H1 (cell line): Measurements from ENCODE around the gene NEO1. TPM values are rescaled to one million over a fixed set of nuclear protein-coding genes. Genes with fewer than 3 reads are reported as not detected.

Experiments
- CTCF ChIA-PET: fragments of 300-600 bp; sonication (Branson Sonifier 250); formaldehyde crosslinking; loops from one replicate; lab custom pipeline; 2021; ENCODE audit not compliant: partially characterized antibody; lab: Charles Lee
- POLR2A ChIA-PET: fragments of 300-600 bp; sonication (Branson Sonifier 250); formaldehyde crosslinking; loops from one replicate; lab custom pipeline; 2021; ENCODE audit warnings: inconsistent platforms; ENCODE audit not compliant: partially characterized antibody; lab: Charles Lee
- DNase-seq, 2 experiments: peaks; one replicate each; pipeline versions ENCODE4 v3.0.0 to v3.0.0-alpha.2; 2010 to 2022; ENCODE audit warnings: low spot score in 2 of 2, low read depth in 1 of 2, mixed read lengths in 1 of 2
- FAIRE-seq: peaks from 2 replicates; lab custom pipeline; 2011; peaks lifted over from hg19 to GRCh38; lab: Jason Lieb, UNC
- H2AFZ ChIP-seq: 2 replicates; pipeline ENCODE4 v1.8.1; 2012; ENCODE audit warnings: low read length, inconsistent platforms
- H2AK5ac ChIP-seq: 2 replicates; pipeline ENCODE4 v1.6.1; 2013; ENCODE audit warnings: low read depth, low read length
- H2BK120ac ChIP-seq: replicated peaks from 2 replicates; pipeline ENCODE3; 2013; ENCODE audit warnings: low read depth, low read length, inconsistent platforms
- H2BK12ac ChIP-seq: 2 replicates; pipeline ENCODE4 v1.6.1; 2013; ENCODE audit warnings: low read depth, low read length
- H2BK15ac ChIP-seq: 2 replicates; pipeline ENCODE4 v1.6.1; 2013; ENCODE audit warnings: low read length
- H2BK20ac ChIP-seq: 2 replicates; pipeline ENCODE4 v1.6.1; 2013; ENCODE audit warnings: low read length
- H2BK5ac ChIP-seq: 2 replicates; pipeline ENCODE4 v1.6.1; 2013; ENCODE audit warnings: low read depth, low read length
- H3K14ac ChIP-seq: 2 replicates; pipeline ENCODE4 v1.6.1; 2013; ENCODE audit warnings: inconsistent platforms; ENCODE audit not compliant: insufficient read length
- H3K18ac ChIP-seq: 2 replicates; pipeline ENCODE4 v1.6.1; 2013; ENCODE audit warnings: low read length; ENCODE audit errors: extremely low read depth
- H3K23ac ChIP-seq: 2 replicates; pipeline ENCODE4 v1.6.1; 2013; ENCODE audit warnings: inconsistent platforms; ENCODE audit not compliant: insufficient read length
- H3K23me2 ChIP-seq: 2 replicates; pipeline ENCODE4 v1.6.1; 2013; ENCODE audit warnings: low read depth, low read length
- H3K27ac ChIP-seq: 2 replicates; pipeline ENCODE4 v1.6.1; 2011; ENCODE audit warnings: low read depth, low read length, inconsistent platforms
- H3K27me3 ChIP-seq, 4 experiments: replicated peaks in 1 of 4; 1 replicate in 1 of 4; 2 replicates in 3 of 4; pipeline versions ENCODE4 v1.6.1 to v1.8.1; 2011 to 2013; ENCODE audit warnings: low read length in 3 of 4, mild to moderate bottlenecking in 3 of 4, inconsistent platforms in 2 of 4, mixed read lengths in 2 of 4, moderate library complexity in 1 of 4; ENCODE audit not compliant: control insufficient read depth in 3 of 4, insufficient read depth in 3 of 4; ENCODE audit errors: extremely low read depth in 1 of 4
- H3K36me3 ChIP-seq, 4 experiments: 2 replicates each; pipeline versions ENCODE4 v1.6.1 to v1.8.1; 2011 to 2013; ENCODE audit warnings: mild to moderate bottlenecking in 4 of 4, low read length in 3 of 4, moderate library complexity in 2 of 4, control low read depth in 1 of 4, inconsistent platforms in 1 of 4; ENCODE audit not compliant: insufficient read depth in 4 of 4, control insufficient read depth in 2 of 4
- H3K4ac ChIP-seq: replicated peaks from 2 replicates; pipeline ENCODE3; 2013; ENCODE audit warnings: low read length, low read depth, mixed read lengths, inconsistent platforms; ENCODE audit not compliant: insufficient read length
- H3K4me1 ChIP-seq, 4 experiments: replicated peaks in 1 of 4; 1 replicate in 1 of 4; 2 replicates in 3 of 4; pipeline versions ENCODE4 v1.6.1 to v1.8.1; 2011 to 2013; ENCODE audit warnings: low read length in 3 of 4, inconsistent platforms in 2 of 4, mixed read lengths in 1 of 4; ENCODE audit not compliant: insufficient read depth in 4 of 4, control insufficient read depth in 3 of 4
- H3K4me2 ChIP-seq, 2 experiments: 2 replicates each; pipeline versions ENCODE4 v1.6.1 to v1.8.1; 2011 to 2013; ENCODE audit warnings: low read depth in 2 of 2, low read length in 2 of 2, control low read depth in 1 of 2, inconsistent platforms in 1 of 2, mild to moderate bottlenecking in 1 of 2; ENCODE audit not compliant: insufficient read depth in 1 of 2
- H3K4me3 ChIP-seq, 4 experiments: fragments of 200-600, 300-600 bp in 1 of 4; sonication (generic), shearing (Covaris generic), sonication (Bioruptor Twin) in 1 of 4; 2 replicates each; pipeline versions ENCODE4 v1.5.1 to v1.8.1; 2011 to 2016; ENCODE audit warnings: low read length in 4 of 4, low read depth in 3 of 4, control low read depth in 2 of 4, inconsistent platforms in 2 of 4, mild to moderate bottlenecking in 2 of 4, mixed read lengths in 1 of 4, moderate library complexity in 1 of 4; ENCODE audit not compliant: insufficient read depth in 2 of 4; ENCODE audit errors: extremely low read depth in 1 of 4
- H3K56ac ChIP-seq: replicated peaks from 2 replicates; pipeline ENCODE3; 2013; ENCODE audit warnings: low read depth, mild to moderate bottlenecking, mixed read lengths, low read length, inconsistent platforms; ENCODE audit not compliant: insufficient read length
- H3K79me1 ChIP-seq: 2 replicates; pipeline ENCODE4 v1.6.1; 2013; ENCODE audit warnings: low read depth, low read length, control low read depth
- H3K79me2 ChIP-seq, 2 experiments: 2 replicates each; pipeline versions ENCODE4 v1.6.1 to v1.8.1; 2012 to 2013; ENCODE audit warnings: low read length in 2 of 2, mild to moderate bottlenecking in 2 of 2, inconsistent platforms in 1 of 2; ENCODE audit not compliant: insufficient read depth in 2 of 2, control insufficient read depth in 1 of 2
- H3K9ac ChIP-seq, 4 experiments: replicated peaks in 1 of 4; 1 replicate in 1 of 4; 2 replicates in 3 of 4; pipeline versions ENCODE4 v1.6.1 to v1.8.1; 2011 to 2013; ENCODE audit warnings: low read depth in 3 of 4, low read length in 3 of 4, control low read depth in 2 of 4, mild to moderate bottlenecking in 2 of 4, moderate library complexity in 2 of 4, inconsistent platforms in 1 of 4; ENCODE audit errors: extremely low read depth in 1 of 4
- H3K9me3 ChIP-seq, 2 experiments: 2 replicates each; pipeline versions ENCODE4 v1.6.1 to v1.8.1; 2012 to 2013; ENCODE audit warnings: mild to moderate bottlenecking in 2 of 2, moderate library complexity in 2 of 2, control low read depth in 1 of 2, inconsistent platforms in 1 of 2, low read depth in 1 of 2, low read length in 1 of 2, mixed read lengths in 1 of 2; ENCODE audit not compliant: insufficient read depth in 2 of 2
- H4K20me1 ChIP-seq, 2 experiments: replicated peaks in 1 of 2; 2 replicates each; pipeline versions ENCODE3 to v1.8.1; 2011 to 2013; ENCODE audit warnings: inconsistent platforms in 2 of 2, low read length in 2 of 2, mild to moderate bottlenecking in 1 of 2; ENCODE audit not compliant: insufficient read depth in 2 of 2, control insufficient read depth in 1 of 2
- H4K5ac ChIP-seq: 2 replicates; pipeline ENCODE4 v1.6.1; 2013; ENCODE audit warnings: low read length, low read depth, mixed read lengths, inconsistent platforms; ENCODE audit not compliant: insufficient read length
- H4K8ac ChIP-seq: 2 replicates; pipeline ENCODE4 v1.8.0; 2013; ENCODE audit warnings: mild to moderate bottlenecking, moderate library complexity, low read length, inconsistent platforms; ENCODE audit not compliant: insufficient read depth; ENCODE audit errors: extremely low read depth
- H4K91ac ChIP-seq: replicated peaks from 2 replicates; pipeline ENCODE3; 2013; ENCODE audit warnings: low read length, mixed read lengths, inconsistent platforms; ENCODE audit not compliant: insufficient read length
- BACH1 ChIP-seq: IDR thresholded peaks from 2 replicates; pipeline ENCODE4 v1.6.1; 2012; ENCODE audit warnings: low read length, improper control_type of control experiment
- BCL11A ChIP-seq, 2 experiments: IDR thresholded peaks; one replicate each; pipeline ENCODE4 v1.6.1; 2011; ENCODE audit warnings: low read depth in 2 of 2, low read length in 2 of 2, mild to moderate bottlenecking in 2 of 2
- EZH2 ChIP-seq: fragments of 200-600 bp; sonication (generic); IDR thresholded peaks from 2 replicates; pipeline ENCODE4 v1.7.1; 2012; ENCODE audit warnings: low read depth, mild to moderate bottlenecking, moderate library complexity, low read length, inconsistent platforms; ENCODE audit not compliant: severe bottlenecking
- JUN ChIP-seq: IDR thresholded peaks from 2 replicates; pipeline ENCODE4 v1.6.1; 2011; ENCODE audit warnings: low read depth, mild to moderate bottlenecking, improper control_type of control experiment, low read length
- NANOG ChIP-seq: IDR thresholded peaks from 2 replicates; pipeline ENCODE4 v1.6.1; 2011; ENCODE audit warnings: low read length, low read depth, mild to moderate bottlenecking, inconsistent platforms; ENCODE audit not compliant: insufficient read depth, poor library complexity, severe bottlenecking
- POLR2A ChIP-seq, 2 experiments: IDR thresholded peaks; 1 replicate in 1 of 2; 2 replicates in 1 of 2; pipeline ENCODE4 v1.6.1; 2011; ENCODE audit warnings: low read depth in 2 of 2, low read length in 2 of 2, mild to moderate bottlenecking in 2 of 2; ENCODE audit errors: control extremely low read depth in 1 of 2
- RFX5 ChIP-seq: IDR thresholded peaks from 2 replicates; pipeline ENCODE4 v1.6.1; 2011; ENCODE audit warnings: low read depth, low read length, improper control_type of control experiment, borderline replicate concordance
- RNF2 ChIP-seq: fragments of 200-900, 300-1000 bp; sonication (generic); IDR thresholded peaks from 2 replicates; pipeline ENCODE4 v1.7.1; 2016; ENCODE audit warnings: borderline replicate concordance, low read depth, mild to moderate bottlenecking, antibody characterized with exemption, low read length; ENCODE audit not compliant: poor library complexity, severe bottlenecking; ENCODE audit errors: missing control alignments
- SIX5 ChIP-seq: IDR thresholded peaks from 2 replicates; pipeline ENCODE4 v1.6.1; 2011; ENCODE audit warnings: mild to moderate bottlenecking, low read depth, low read length
- SP4 ChIP-seq: IDR thresholded peaks from 2 replicates; pipeline ENCODE4 v1.6.1; 2012; ENCODE audit warnings: low read length, inconsistent platforms
- SRF ChIP-seq: IDR thresholded peaks from 2 replicates; pipeline ENCODE4 v1.6.1; 2011; ENCODE audit warnings: mild to moderate bottlenecking, low read depth, low read length, moderate library complexity
- TEAD4 ChIP-seq: IDR thresholded peaks from 2 replicates; pipeline ENCODE4 v1.6.1; 2012; ENCODE audit warnings: low read depth, low read length, inconsistent platforms, mixed read lengths
- WGBS, 2 experiments: shearing (Covaris generic) in 1 of 2; methylation state at CpG; one replicate each; pipeline versions ENCODE4 v1.1.6 to v1.1.7; 2013 to 2015; ENCODE audit warnings: low lambda C conversion rate in 2 of 2, mixed read lengths in 2 of 2, inconsistent platforms in 1 of 2, low coverage in 1 of 2, missing lambda C conversion rate in 1 of 2; ENCODE audit not compliant: insufficient replicate concordance in 2 of 2, insufficient coverage in 1 of 2, insufficient read length in 1 of 2; ENCODE audit errors: extremely low coverage in 1 of 2, missing lambda C conversion rate in 1 of 2; 5-methylcytosine and 5-hydroxymethylcytosine counted together
- polyA plus RNA-seq, 7 experiments: library from polyadenylated mRNA; depleted of rRNA in 3 of 7; stranded (reverse) in 5 of 7; unstranded in 2 of 7; fragments of >200 nt in 5 of 7; fragments of 200-250 nt in 2 of 7; gene quantifications; 1 replicate in 5 of 7; 2 replicates in 1 of 7; 4 replicates in 1 of 7; pipeline versions ENCODE4 v1.2.1 to v1.2.3, GENCODE V29; 2011 to 2013; ENCODE audit warnings: missing spikeins in 2 of 7, mixed read lengths in 2 of 7
- total RNA-seq: library from RNA; stranded (reverse); fragmentation: NEBNext Ultra II Directional; extraction: Animal tissue kit (Norgen Biotek cat#: 25700); gene quantifications from 2 replicates; pipeline ENCODE4 v1.2.1, GENCODE V29; 2021

Gene NEO1
- total and polyA plus RNA-seq, 2 of the 8 experiments (the other 6 are each of a cell fraction or from before 2014, with no cell fraction given), result 36.0 to 51.0 TPM

- no peak overlapping the region for H3K14ac ChIP-seq
- peak overlapping the region; percentile 32 for H3K18ac ChIP-seq
- H3K9ac ChIP-seq, result no peak overlapping the region
- no peak for DNase-seq
- no peaks in the 10 kb centered on the region for H3K79me1 ChIP-seq
- no peak overlapping the region for H3K56ac ChIP-seq
- no peaks in the 10 kb centered on the region for H3K79me2 ChIP-seq
- POLR2A ChIA-PET, result interaction anchor here (0.6 to 1.6 kb wide), 5 partner anchors 9 to 360 kb away, joined by 3 to 5 read pairs (median 4); partner anchors contain the start of gene HCN4
- H3K23ac ChIP-seq, result no peak overlapping the region
- no peak overlapping the region for H4K91ac ChIP-seq
- H3K4me1 ChIP-seq, result peaks cover 0 to 16% (median 11%) of the 10 kb centered on the region in 4 experiments; a peak in 6 of 7 replicates
- no peak overlapping the region for H4K8ac ChIP-seq
- peak overlapping the region; percentile 27; the same call in 1 of the 2 replicates for H2BK12ac ChIP-seq
- H2BK15ac ChIP-seq, result 0 out of 2 replicates have a peak overlapping the region, but pooled peaks have one; percentile 72
- no peak overlapping the region for H2AK5ac ChIP-seq
- H2BK120ac ChIP-seq, result no peak overlapping the region
- H3K23me2 ChIP-seq, result no peaks in the 10 kb centered on the region
- H3K9me3 ChIP-seq, result no peaks in the 10 kb centered on the region
- FAIRE-seq, result no peak
- no peaks in the 10 kb centered on the region; a peak in 1 of 7 replicates for H3K27me3 ChIP-seq
- no peak overlapping the region for H4K5ac ChIP-seq
- H3K4ac ChIP-seq, result no peak overlapping the region
- WGBS, 2 experiments, result 87% methylated on average over 16 of the region's 16 CpGs; no CpG with 5 or more reads in 1 of the 2 experiments
- H3K27ac ChIP-seq, result no peak overlapping the region
- H3K4me3 ChIP-seq, result no peak overlapping the region
- H4K20me1 ChIP-seq, result peaks cover 2 to 6% of the 10 kb centered on the region in 2 experiments
- H2AFZ ChIP-seq, result no peak overlapping the region
- H3K4me2 ChIP-seq, result 0 out of 4 replicates have a peak overlapping the region, but pooled peaks of 1 of the 2 experiments have one; percentile 39
- H3K36me3 ChIP-seq, result peaks cover 0 to under 1% (median 0%) of the 10 kb centered on the region in 4 experiments; a peak in 1 of 8 replicates
- CTCF ChIA-PET, result interaction anchor here (0.5 to 1.9 kb wide), 9 partner anchors 9 to 323 kb away, joined by 3 to 7 read pairs (median 4); no protein-coding TSS in a partner anchor
- H2BK5ac ChIP-seq, result no peak overlapping the region
- H2BK20ac ChIP-seq, result no peak overlapping the region
- no peak for TF ChIP-seq RFX5
- no peak for TF ChIP-seq TEAD4
- TF ChIP-seq SIX5, result no peak
- TF ChIP-seq POLR2A (IDR thresholded peaks at IDR 0.05; ENCODE audit: control extremely low read depth in 1 of 2, low read depth in 2 of 2, low read length in 2 of 2), result no peak
- no peak for TF ChIP-seq BCL11A (IDR thresholded peaks at IDR 0.05; ENCODE audit: low read depth in 2 of 2, low read length in 2 of 2)
- TF ChIP-seq NANOG, result no peak
- TF ChIP-seq RNF2, result no peak
- no peak for TF ChIP-seq SRF
- no peak for TF ChIP-seq BACH1
- TF ChIP-seq EZH2, result no peak
- TF ChIP-seq SP4, result no peak
- TF ChIP-seq JUN, result no peak
Measured at GRCh38 chr15:73317651-73318462, 265.6 kb downstream of the NEO1 start.
